ENCODE data around the gene SEC24A.

Gene SEC24A

DNA sequence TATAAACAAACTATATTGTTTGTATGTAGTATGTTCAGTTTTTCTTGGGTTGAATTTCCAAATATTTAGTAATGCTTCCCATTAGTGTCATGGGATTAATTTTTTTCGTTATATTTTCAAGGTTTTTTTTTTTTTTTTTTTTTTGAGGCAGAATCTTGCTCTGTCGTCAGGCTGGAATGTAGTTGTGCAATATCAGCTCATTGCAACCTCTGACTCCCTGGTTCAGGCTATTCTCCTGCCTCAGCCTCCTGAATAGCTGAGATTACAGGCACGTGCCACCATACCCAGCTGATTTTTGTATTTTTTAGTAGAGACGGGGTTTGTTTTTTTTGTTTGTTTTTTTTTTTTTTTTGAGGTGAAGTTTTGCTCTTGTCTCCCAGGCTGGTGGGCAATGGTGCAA, 120.6 kb downstream of the SEC24A start:
- no peaks in the 10 kb centered on the region for H3K9me2 ChIP-seq (ENCODE audit: low read depth, low read length)
- H3K36me3 ChIP-seq (ENCODE audit: insufficient read depth, low read length): peaks cover 95% of the 10 kb centered on the region
- H3K4me1 ChIP-seq (ENCODE audit: insufficient read depth, low read length, severe bottlenecking): no peaks in the 10 kb centered on the region
- no peak overlapping the region for H2AFZ ChIP-seq (ENCODE audit: low read length)
- H3K9me3 ChIP-seq (ENCODE audit: low read length): no peaks in the 10 kb centered on the region
- no peak for TF ChIP-seq EZH2 (IDR thresholded peaks at IDR 0.05; ENCODE audit: borderline replicate concordance, low read length)
- TF ChIP-seq, protein P1, sequence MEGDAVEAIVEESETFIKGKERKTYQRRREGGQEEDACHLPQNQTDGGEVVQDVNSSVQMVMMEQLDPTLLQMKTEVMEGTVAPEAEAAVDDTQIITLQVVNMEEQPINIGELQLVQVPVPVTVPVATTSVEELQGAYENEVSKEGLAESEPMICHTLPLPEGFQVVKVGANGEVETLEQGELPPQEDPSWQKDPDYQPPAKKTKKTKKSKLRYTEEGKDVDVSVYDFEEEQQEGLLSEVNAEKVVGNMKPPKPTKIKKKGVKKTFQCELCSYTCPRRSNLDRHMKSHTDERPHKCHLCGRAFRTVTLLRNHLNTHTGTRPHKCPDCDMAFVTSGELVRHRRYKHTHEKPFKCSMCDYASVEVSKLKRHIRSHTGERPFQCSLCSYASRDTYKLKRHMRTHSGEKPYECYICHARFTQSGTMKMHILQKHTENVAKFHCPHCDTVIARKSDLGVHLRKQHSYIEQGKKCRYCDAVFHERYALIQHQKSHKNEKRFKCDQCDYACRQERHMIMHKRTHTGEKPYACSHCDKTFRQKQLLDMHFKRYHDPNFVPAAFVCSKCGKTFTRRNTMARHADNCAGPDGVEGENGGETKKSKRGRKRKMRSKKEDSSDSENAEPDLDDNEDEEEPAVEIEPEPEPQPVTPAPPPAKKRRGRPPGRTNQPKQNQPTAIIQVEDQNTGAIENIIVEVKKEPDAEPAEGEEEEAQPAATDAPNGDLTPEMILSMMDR (IDR thresholded peaks at IDR 0.05; ENCODE audit: low read length): no peak
- no peak overlapping the region for H3K4me2 ChIP-seq (ENCODE audit: low read length)
- no peak overlapping the region for H3K4me3 ChIP-seq (ENCODE audit: low read depth, low read length, poor library complexity, severe bottlenecking)
- H3K27me3 ChIP-seq (ENCODE audit: insufficient read depth, low read length): no peaks in the 10 kb centered on the region
- no peak overlapping the region for H3K9ac ChIP-seq (ENCODE audit: low read length)
- no peaks in the 10 kb centered on the region for H3K79me2 ChIP-seq (ENCODE audit: insufficient read depth, low read length)
- H3K27ac ChIP-seq (ENCODE audit: low read depth, low read length, poor library complexity, severe bottlenecking): no peak overlapping the region
- H4K20me1 ChIP-seq (ENCODE audit: insufficient read depth, low read length): no peaks in the 10 kb centered on the region
- H3F3A ChIP-seq (ENCODE audit: insufficient read depth, low read length): no peaks in the 10 kb centered on the region

DNA sequence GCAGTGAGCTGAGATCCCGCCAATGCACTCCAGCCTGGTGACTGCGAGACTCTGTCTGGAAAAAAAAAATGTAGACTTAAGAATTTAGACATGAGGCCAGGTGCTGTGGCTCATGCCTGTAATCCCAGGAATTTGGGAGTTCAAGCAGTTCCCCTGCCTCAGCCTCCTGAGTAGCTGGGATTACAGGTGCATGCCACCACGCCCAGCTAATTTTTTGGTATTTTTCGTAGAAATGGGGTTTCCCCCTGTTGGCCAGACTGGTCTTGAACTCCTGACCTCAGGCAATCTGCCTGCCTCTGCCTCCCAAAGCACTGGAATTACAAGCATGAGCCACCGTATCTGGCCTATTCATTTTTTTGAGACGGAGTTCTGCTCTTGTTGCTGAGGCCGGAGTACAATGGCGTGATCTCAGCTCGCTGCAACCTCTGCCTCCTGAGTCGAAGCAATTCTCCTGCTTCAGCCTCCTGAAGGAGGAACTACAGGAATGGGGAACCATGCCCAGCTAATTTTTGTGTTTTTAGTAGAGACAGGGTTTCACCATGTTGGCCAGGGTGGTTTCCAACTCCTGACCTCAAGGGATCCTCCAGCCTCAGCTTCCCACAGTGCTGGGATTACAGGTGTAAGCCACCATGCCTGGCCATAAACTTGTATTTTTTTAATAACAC, 124.0 kb downstream of the SEC24A start:
- Histone ChIP-seq H3K27me3 (ENCODE audit: insufficient read depth, low read length) (no peaks in the 10 kb centered on the region), H3K9me3 (ENCODE audit: low read length) (no peaks in the 10 kb centered on the region), H3K36me3 (ENCODE audit: insufficient read depth, low read length) (peaks cover 95% of the 10 kb centered on the region)

DNA sequence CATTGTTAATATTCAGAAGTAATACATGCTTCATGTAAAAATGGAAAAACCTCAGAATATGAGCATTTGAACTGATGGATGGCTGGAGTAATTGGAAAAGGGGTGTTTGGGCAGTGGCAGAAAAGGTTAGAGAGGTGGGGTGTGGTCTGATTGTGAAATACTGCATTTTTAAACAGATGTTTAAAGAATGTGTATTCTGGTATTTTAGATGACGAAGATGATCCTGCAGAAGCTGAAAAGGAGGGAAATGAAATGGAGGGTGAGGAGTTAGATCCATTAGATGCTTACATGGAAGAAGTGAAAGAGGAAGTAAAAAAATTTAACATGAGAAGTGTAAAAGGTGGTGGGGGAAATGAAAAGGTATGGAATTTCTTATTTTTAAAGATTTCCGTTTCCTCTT, 128.8 kb downstream of the SEC24A start:
- Histone ChIP-seq H3K4me1 (ENCODE audit: insufficient read depth, low read length, severe bottlenecking) (no peaks in the 10 kb centered on the region), H3K36me3 (ENCODE audit: insufficient read depth, low read length) (peaks cover 90% of the 10 kb centered on the region), H3F3A (ENCODE audit: insufficient read depth, low read length) (no peaks in the 10 kb centered on the region), H3K4me3 (ENCODE audit: low read depth, low read length, poor library complexity, severe bottlenecking) (no peak overlapping the region), H3K9me3 (ENCODE audit: low read length) (no peaks in the 10 kb centered on the region), H3K9ac (ENCODE audit: low read length) (no peak overlapping the region), H4K20me1 (ENCODE audit: insufficient read depth, low read length) (no peaks in the 10 kb centered on the region), H3K4me2 (ENCODE audit: low read length) (no peak overlapping the region), H2AFZ (ENCODE audit: low read length) (no peak overlapping the region), H3K9me2 (ENCODE audit: low read depth, low read length) (no peaks in the 10 kb centered on the region), H3K27ac (ENCODE audit: low read depth, low read length, poor library complexity, severe bottlenecking) (no peak overlapping the region), H3K27me3 (ENCODE audit: insufficient read depth, low read length) (no peaks in the 10 kb centered on the region), H3K79me2 (ENCODE audit: insufficient read depth, low read length) (no peaks in the 10 kb centered on the region)
- TF ChIP-seq EZH2 (IDR thresholded peaks at IDR 0.05; ENCODE audit: borderline replicate concordance, low read length): no peak

More for the DNA sequence above, 124.0 kb downstream of the SEC24A start:
- Histone ChIP-seq H3F3A (ENCODE audit: insufficient read depth, low read length) (no peaks in the 10 kb centered on the region), H3K9me2 (ENCODE audit: low read depth, low read length) (no peaks in the 10 kb centered on the region), H2AFZ (ENCODE audit: low read length) (no peak overlapping the region), H4K20me1 (ENCODE audit: insufficient read depth, low read length) (no peaks in the 10 kb centered on the region), H3K4me2 (ENCODE audit: low read length) (no peak overlapping the region), H3K4me3 (ENCODE audit: low read depth, low read length, poor library complexity, severe bottlenecking) (no peak overlapping the region), H3K4me1 (ENCODE audit: insufficient read depth, low read length, severe bottlenecking) (no peaks in the 10 kb centered on the region), H3K9ac (ENCODE audit: low read length) (no peak overlapping the region), H3K79me2 (ENCODE audit: insufficient read depth, low read length) (no peaks in the 10 kb centered on the region), H3K27ac (ENCODE audit: low read depth, low read length, poor library complexity, severe bottlenecking) (no peak overlapping the region)
- TF ChIP-seq EZH2 (IDR thresholded peaks at IDR 0.05; ENCODE audit: borderline replicate concordance, low read length): no peak
